Sigmoid colon (tissue), 7 donors: ENCODE results near the gene ALKBH1. TPM values are rescaled to one million over a fixed set of nuclear protein-coding genes. Genes with fewer than 3 reads are reported as not detected.

ENCODE experiments used
- polyA plus RNA-seq, 3 donors: library from polyadenylated mRNA; stranded (reverse); fragments of 200-250 nt; gene quantifications; one replicate each; pipeline ENCODE4 v1.2.3, GENCODE V29; 2013
- small RNA-seq, 3 donors: library from RNA; depleted of rRNA; stranded (forward); fragments of <200 nt; gene quantifications; one replicate each; pipeline ENCODE3, GENCODE V24; 2016
- total RNA-seq, 4 donors: library from RNA; depleted of rRNA; stranded (reverse); fragments of >200 nt; gene quantifications; one replicate each; pipeline ENCODE4 v1.1.0, GENCODE V29; 2016
- donor health status: healthy with polysubstance abuse.
- donor health status: Bipolar disorder and iron deficiency.
- donor health status: healthy.

ALKBH1 gene
- total and polyA plus RNA-seq, 7 donors, result 5.4 to 14.6 (median 10.2) TPM

Small RNA genes within 50 kb of the gene (small RNA-seq; reads per million reads assigned to genes)
- gene COX6CP11, result 0 reads per million in 3 donors

Other genes starting within 250 kb of the ALKBH1 start
- gene AHSA1, start 249.9 kb downstream of the ALKBH1 start, total RNA-seq, result 100 to 1,000 TPM in 3 of 4 donors, 10 to 100 TPM in 1; 98.5 to 120 (median 104) TPM
- 100 to 1,000 TPM in 2 of 3 donors, 10 to 100 TPM in 1; 82.3 to 114 (median 100) TPM for gene AHSA1, start 249.9 kb downstream of the ALKBH1 start, polyA plus RNA-seq
- 1 to 10 TPM in 1 of 4 donors, under 1 TPM in 2, not detected in 1; 0.33 to 1.1 (median 0.36) TPM for gene ISM2, start 209.2 kb downstream of the ALKBH1 start, total RNA-seq
- gene ISM2, start 209.2 kb downstream of the ALKBH1 start, polyA plus RNA-seq, result under 1 TPM in 1 of 3 donors, not detected in 2; 0.45 TPM
- 10 to 100 TPM; 12.4 to 16.5 (median 15.5) TPM for gene SPTLC2, start 91.4 kb downstream of the ALKBH1 start, total RNA-seq
- gene SPTLC2, start 91.4 kb downstream of the ALKBH1 start, polyA plus RNA-seq, result 10 to 100 TPM in 1 of 3 donors, 1 to 10 TPM in 2; 2.8 to 27.6 (median 3.0) TPM
- 100 to 1,000 TPM; 152 to 650 (median 375) TPM for gene SLIRP, start 80 bp upstream of the ALKBH1 start, total RNA-seq
- gene SLIRP, start 80 bp upstream of the ALKBH1 start, polyA plus RNA-seq, result 100 to 1,000 TPM; 375 to 462 (median 387) TPM
- 10 to 100 TPM; 42.0 to 54.3 (median 46.0) TPM for gene SNW1, start 53.1 kb upstream of the ALKBH1 start, total RNA-seq
- 10 to 100 TPM; 43.5 to 56.5 (median 55.7) TPM for gene SNW1, start 53.1 kb upstream of the ALKBH1 start, polyA plus RNA-seq
- 10 to 100 TPM in 1 of 4 donors, 1 to 10 TPM in 3; 4.6 to 19.4 (median 5.8) TPM for gene ADCK1, start 92.1 kb upstream of the ALKBH1 start, total RNA-seq
- gene ADCK1, start 92.1 kb upstream of the ALKBH1 start, polyA plus RNA-seq, result 1 to 10 TPM; 3.5 to 9.9 (median 3.6) TPM